Vagina (tissue), 2 donors: ENCODE measurements around the gene HIVEP1. TPM values are rescaled to one million over a fixed set of nuclear protein-coding genes. Genes with fewer than 3 reads are reported as not detected.

Experiments
- DNase-seq, 2 donors: peaks; one replicate each; pipeline ENCODE4 v3.0.0-alpha.2; 2017; ENCODE audit errors: extremely low spot score in 2 of 2
- H3K27ac ChIP-seq: fragments of 200-600 bp; sonication (generic); one replicate; pipeline ENCODE4 v1.5.1; 2019
- H3K27me3 ChIP-seq: fragments of 200-600 bp; sonication (generic); one replicate; pipeline ENCODE4 v1.5.1; 2019
- H3K36me3 ChIP-seq, 2 donors: fragments of 200-600 bp; sonication (generic); one replicate each; pipeline ENCODE4 v1.5.1; 2017 to 2019
- H3K4me1 ChIP-seq: fragments of 200-600 bp; sonication (generic); one replicate; pipeline ENCODE4 v1.5.1; 2019
- H3K4me3 ChIP-seq, 2 donors: fragments of 200-600 bp; sonication (generic); 1 replicate in 1 of 2; 2 replicates in 1 of 2; pipeline ENCODE4 v1.5.1; 2016 to 2019
- H3K9me3 ChIP-seq: fragments of 200-600 bp; sonication (generic); one replicate; pipeline ENCODE4 v1.5.1; 2019
- CTCF ChIP-seq, 3 experiments: fragments of 450-650 bp in 2 of 3; fragments of 200-600 bp in 1 of 3; sonication (generic) in 1 of 3; IDR thresholded peaks; one replicate each; pipeline ENCODE4 v1.5.1; 2017 to 2019; ENCODE audit warnings: antibody characterized with exemption in 3 of 3, mild to moderate bottlenecking in 2 of 3, moderate library complexity in 2 of 3
- POLR2A ChIP-seq, 2 donors: fragments of 450-650 bp; IDR thresholded peaks; one replicate each; pipeline ENCODE4 v1.6.1; 2017; ENCODE audit warnings: antibody characterized with exemption in 2 of 2, mild to moderate bottlenecking in 2 of 2, moderate library complexity in 2 of 2
- POLR2AphosphoS5 ChIP-seq, 2 donors: sonication (generic); formaldehyde crosslinking; IDR thresholded peaks; one replicate each; pipeline ENCODE4 v1.9.0; 2017; ENCODE audit warnings: antibody characterized with exemption in 2 of 2, mild to moderate bottlenecking in 2 of 2, low read depth in 1 of 2; ENCODE audit not compliant: insufficient read depth in 1 of 2
- intact Hi-C: fragments of 100-400 bp; cut with DNase I; formaldehyde crosslinking; loops from one replicate; pipeline ENCODE4 v1.15.1; 2023
- total RNA-seq: library from RNA; depleted of rRNA; stranded (reverse); fragments of >200 nt; gene quantifications from one replicate; pipeline ENCODE4 v1.2.3, GENCODE V29; 2016

HIVEP1 gene
- total RNA-seq, 1 donor from 2014 or later, result 36.1 TPM

- H3K27me3 ChIP-seq, result no peaks in the 10 kb centered on the region
- intact Hi-C loops, result no loop called here
- H3K27ac ChIP-seq, result no peak overlapping the region
- no peak overlapping the region for H3K4me3 ChIP-seq
- H3K9me3 ChIP-seq, result no peaks in the 10 kb centered on the region
- DNase-seq, result no peak
- no peaks in the 10 kb centered on the region for H3K36me3 ChIP-seq
- TF ChIP-seq POLR2AphosphoS5 (IDR thresholded peaks at IDR 0.05; ENCODE audit: insufficient read depth in 1 of 2, low read depth in 1 of 2) (no peak), CTCF (IDR thresholded peaks at IDR 0.05) (no peak), POLR2A (IDR thresholded peaks at IDR 0.05) (no peak)
- H3K4me1 ChIP-seq, result no peaks in the 10 kb centered on the region
These were observed 24.7 kb upstream of the HIVEP1 start for GRCh38 chr6:11987386-11987785.

GRCh38 chr6:11989386-11989785, 22.7 kb upstream of the HIVEP1 start:
- Histone ChIP-seq H3K9me3 (no peaks in the 10 kb centered on the region), H3K4me1 (no peaks in the 10 kb centered on the region), H3K36me3 (no peaks in the 10 kb centered on the region), H3K4me3 (no peak overlapping the region), H3K27ac (no peak overlapping the region), H3K27me3 (no peaks in the 10 kb centered on the region)
- DNase-seq, result no peak
- intact Hi-C loops, result no loop called here
- no peak for TF ChIP-seq POLR2A (IDR thresholded peaks at IDR 0.05)
- TF ChIP-seq POLR2AphosphoS5 (IDR thresholded peaks at IDR 0.05; ENCODE audit: insufficient read depth in 1 of 2, low read depth in 1 of 2), result no peak
- no peak for TF ChIP-seq CTCF (IDR thresholded peaks at IDR 0.05)

- Histone ChIP-seq H3K27ac (no peak overlapping the region), H3K4me1 (no peaks in the 10 kb centered on the region), H3K36me3 (no peaks in the 10 kb centered on the region), H3K27me3 (no peaks in the 10 kb centered on the region), H3K9me3 (no peaks in the 10 kb centered on the region), H3K4me3 (no peak overlapping the region)
- TF ChIP-seq POLR2AphosphoS5 (IDR thresholded peaks at IDR 0.05; ENCODE audit: insufficient read depth in 1 of 2, low read depth in 1 of 2), result no peak
- no peak for TF ChIP-seq POLR2A (IDR thresholded peaks at IDR 0.05)
- no peak for TF ChIP-seq CTCF (IDR thresholded peaks at IDR 0.05)
- intact Hi-C loops, result no loop called here
- no peak for DNase-seq
These were observed 20.0 kb upstream of the HIVEP1 start for GRCh38 chr6:11992086-11992485.

- no peak overlapping the region for H3K4me3 ChIP-seq
- no peak for DNase-seq
- intact Hi-C loops, result no loop called here
- no peak overlapping the region for H3K27ac ChIP-seq
- H3K36me3 ChIP-seq, result no peaks in the 10 kb centered on the region
- TF ChIP-seq POLR2AphosphoS5 (IDR thresholded peaks at IDR 0.05; ENCODE audit: insufficient read depth in 1 of 2, low read depth in 1 of 2) (no peak), CTCF (IDR thresholded peaks at IDR 0.05) (no peak), POLR2A (IDR thresholded peaks at IDR 0.05) (no peak)
- no peaks in the 10 kb centered on the region for H3K27me3 ChIP-seq
- no peaks in the 10 kb centered on the region for H3K4me1 ChIP-seq
- H3K9me3 ChIP-seq, result no peaks in the 10 kb centered on the region
These were observed 17.1 kb upstream of the HIVEP1 start for GRCh38 chr6:11994875-11995461.

- H3K4me3 ChIP-seq, result no peak overlapping the region
- no peak for DNase-seq
- no peak overlapping the region for H3K27ac ChIP-seq
- H3K9me3 ChIP-seq, result no peaks in the 10 kb centered on the region
- no peaks in the 10 kb centered on the region for H3K4me1 ChIP-seq
- H3K27me3 ChIP-seq, result no peaks in the 10 kb centered on the region
- H3K36me3 ChIP-seq, result no peaks in the 10 kb centered on the region
- intact Hi-C loops, result no loop called here
- TF ChIP-seq POLR2A (IDR thresholded peaks at IDR 0.05) (no peak), POLR2AphosphoS5 (IDR thresholded peaks at IDR 0.05; ENCODE audit: insufficient read depth in 1 of 2, low read depth in 1 of 2) (no peak), CTCF (IDR thresholded peaks at IDR 0.05) (no peak)
These were observed 15.4 kb upstream of the HIVEP1 start for GRCh38 chr6:11996751-11997150.
